HUDEP-2 (cell line): ENCODE measurements around the gene DBN1.

Experiments
- DNase-seq, 76 experiments: peaks; one replicate each; lab custom pipeline; 2025; ENCODE audit not compliant: unreplicated experiment in 76 of 76; lab: John Stamatoyannopoulos, UW

DBN1 gene

DNA sequence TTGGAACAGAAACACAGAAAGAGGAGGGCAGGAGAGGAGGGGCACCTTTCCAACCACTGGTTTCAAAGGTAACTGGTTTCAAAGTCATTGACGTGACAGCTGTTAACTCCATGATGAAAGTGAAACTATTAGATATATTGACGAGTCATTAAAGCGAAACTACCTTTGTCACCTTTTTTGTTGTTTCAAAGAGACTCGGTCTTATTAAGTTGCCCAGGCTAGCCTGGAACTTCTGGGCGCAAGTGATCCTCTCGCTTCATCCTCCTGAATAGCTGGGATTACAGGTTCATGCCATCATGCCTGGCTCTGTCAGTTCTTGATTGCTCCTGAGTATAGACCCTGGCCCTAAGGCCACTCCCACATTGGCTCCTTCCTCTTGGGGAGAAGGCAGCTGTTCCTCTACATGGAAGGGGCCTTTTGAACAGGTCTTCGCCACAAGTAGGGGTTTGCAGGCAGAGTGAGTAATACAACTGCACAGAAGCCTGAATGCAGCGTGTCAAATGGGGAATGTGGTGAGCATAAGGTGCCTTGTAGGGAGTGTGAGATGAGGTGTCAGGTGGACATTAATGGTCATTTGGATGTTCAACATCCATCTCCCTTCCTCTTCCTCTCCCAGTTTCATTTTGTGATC is 60.7 kb downstream of the DBN1 start:
- no peak for DNase-seq

DNA sequence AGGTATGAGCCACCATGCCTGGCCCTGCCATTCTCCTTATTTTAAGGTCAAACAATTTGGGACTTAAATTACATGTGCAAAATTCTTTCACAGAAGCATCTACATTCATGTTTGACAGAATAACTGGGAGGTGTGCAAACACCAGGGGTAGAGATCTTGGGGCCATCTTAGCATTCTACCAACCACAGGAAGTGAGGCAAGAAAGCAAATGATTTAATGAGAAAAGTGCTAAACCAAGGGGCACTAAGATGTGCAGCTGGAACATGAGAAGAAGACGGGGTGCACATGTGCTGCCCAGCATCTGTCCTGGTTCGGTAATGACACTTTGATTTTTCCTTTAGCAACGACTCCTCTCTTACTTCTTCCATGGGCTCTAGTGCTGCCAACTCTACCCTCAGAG is 62.9 kb downstream of the DBN1 start:
- DNase-seq, result no peak

DNA sequence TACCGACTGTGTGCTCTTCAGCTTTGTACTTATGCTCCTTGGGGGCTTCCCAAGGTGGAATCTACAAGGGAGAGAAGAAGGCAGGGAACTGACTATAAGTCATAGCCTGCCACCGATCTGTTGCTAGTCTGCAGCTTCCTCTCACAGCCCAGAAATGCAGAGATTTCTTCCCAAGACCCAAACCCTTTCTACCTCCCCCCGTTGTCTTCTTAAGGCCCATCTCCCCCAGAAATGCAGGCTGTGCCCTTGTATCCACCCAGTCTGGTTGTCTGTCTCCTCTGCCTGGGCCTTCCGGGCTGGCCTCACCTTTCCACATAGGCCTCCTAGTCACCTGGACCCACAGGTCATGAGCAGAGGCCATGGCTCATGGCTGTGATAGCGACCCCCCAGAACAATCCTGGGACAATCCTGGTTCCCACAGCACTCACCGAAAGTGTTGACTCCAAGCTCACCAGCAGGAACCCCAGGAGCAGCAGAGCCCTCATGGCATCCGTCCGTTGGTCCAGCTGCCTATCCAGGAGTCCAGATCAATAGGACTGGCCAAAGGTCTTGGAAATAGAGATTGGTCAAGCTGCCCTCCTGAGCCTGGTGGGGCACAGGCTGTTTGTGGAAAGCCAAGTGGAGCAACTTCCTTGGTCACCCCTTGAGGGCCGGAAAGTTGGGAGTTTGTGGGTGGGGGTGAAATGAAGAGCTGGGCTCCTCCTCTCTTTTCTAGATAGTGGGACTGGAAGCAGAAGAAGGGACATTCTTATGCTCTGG is 64.2 kb downstream of the DBN1 start, which contains the start of gene F12:
Gene F12 (minus strand): TSS at position 522 of the 759 bp plus-strand sequence. CDS start 37 bp downstream, at position 485.
- no peak for DNase-seq
